NCI-H446 treated with DMSO at 0.1 percent for 48 hours (cell line): ENCODE measurements around the gene NPBWR2.
"Not testable (repeated sequence)": the region's sequence is repeated elsewhere in the genome, so short reads cannot be mapped to it uniquely, and the experiment has no call there.

Experiments used
- DNase-seq: peaks from one replicate; lab custom pipeline; 2025; lab: John Stamatoyannopoulos, UW

NPBWR2 gene

DNA sequence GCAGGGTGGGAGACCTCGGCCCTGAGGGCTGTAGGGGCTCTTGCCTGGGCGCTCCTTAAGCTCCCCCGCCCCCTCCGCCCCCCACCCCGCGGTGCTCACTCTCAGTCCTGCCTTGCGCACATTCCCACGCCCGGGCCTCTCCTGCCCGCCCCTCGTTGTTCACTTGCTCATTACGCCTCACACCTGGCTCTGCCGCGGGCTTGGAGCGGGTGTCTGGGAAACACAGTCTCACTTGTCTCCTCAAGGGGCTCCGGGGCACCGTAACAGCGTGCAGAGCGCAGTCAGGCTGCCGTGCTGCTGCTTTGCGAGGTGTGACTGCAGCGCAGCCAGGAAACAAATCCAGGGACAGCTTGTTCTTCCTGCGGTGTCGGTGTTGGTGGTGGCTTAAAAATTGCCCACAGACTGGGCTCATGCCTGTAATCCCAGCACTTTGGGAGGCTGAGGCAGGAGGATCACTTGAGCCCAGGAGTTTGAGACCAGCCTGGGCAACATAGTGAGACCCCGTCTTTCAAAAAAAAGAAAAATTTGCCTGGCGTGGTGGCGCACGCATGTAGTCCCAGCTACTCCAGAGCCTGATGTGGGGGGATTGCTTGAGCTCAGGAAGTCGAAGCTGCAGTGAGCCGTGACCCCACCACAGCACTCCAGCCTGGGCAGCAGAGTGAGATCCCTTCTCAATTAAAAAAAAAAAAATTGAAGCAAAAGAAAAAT lies 4.6 kb downstream of the NPBWR2 start:
- no peak for DNase-seq

DNA sequence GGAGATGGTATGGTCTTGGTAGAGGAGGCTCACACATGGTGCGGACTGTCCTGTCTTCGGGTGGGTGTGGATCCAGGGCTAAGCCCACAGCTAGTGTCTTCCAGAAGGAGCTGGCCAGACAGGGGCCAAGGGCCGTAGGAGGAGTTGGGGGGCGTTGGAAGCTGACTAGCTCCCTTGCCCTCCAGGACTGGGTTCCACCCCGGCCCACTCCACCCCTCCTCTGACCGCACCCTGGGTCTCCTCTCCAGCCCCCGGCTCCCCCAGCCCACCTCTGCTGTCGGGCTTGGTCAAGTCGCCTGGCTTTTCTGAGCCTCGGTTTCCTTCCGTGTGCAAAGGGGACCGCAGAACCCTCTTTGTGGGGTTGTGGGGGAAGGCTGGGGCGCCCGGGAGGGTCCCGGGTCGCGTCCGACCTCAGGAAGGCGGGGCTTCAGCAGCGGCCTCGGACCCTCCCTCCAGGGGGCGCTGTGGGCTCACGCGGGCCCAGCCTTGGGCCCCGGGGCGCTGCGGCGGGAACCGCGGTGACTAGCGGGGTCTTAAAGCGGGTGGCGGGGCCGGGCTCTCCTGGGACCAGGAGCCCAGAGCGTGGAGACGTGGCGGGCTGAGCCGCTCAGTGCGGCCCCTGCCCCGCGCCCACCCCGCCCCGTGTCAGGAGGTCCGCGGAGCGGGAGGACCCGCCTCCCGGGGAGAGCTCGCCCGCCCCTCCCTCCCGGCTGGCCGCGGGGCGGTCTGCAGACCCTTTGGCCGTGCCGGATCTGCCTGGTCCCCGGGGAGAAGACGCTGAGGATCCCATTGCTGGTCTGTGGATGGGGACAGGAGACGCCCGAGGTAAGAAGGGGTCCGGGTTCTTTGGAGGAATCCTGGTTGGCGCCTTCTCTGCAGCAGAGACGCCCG lies 5.4 kb downstream of the NPBWR2 start:
- DNase-seq, result no peak

DNA sequence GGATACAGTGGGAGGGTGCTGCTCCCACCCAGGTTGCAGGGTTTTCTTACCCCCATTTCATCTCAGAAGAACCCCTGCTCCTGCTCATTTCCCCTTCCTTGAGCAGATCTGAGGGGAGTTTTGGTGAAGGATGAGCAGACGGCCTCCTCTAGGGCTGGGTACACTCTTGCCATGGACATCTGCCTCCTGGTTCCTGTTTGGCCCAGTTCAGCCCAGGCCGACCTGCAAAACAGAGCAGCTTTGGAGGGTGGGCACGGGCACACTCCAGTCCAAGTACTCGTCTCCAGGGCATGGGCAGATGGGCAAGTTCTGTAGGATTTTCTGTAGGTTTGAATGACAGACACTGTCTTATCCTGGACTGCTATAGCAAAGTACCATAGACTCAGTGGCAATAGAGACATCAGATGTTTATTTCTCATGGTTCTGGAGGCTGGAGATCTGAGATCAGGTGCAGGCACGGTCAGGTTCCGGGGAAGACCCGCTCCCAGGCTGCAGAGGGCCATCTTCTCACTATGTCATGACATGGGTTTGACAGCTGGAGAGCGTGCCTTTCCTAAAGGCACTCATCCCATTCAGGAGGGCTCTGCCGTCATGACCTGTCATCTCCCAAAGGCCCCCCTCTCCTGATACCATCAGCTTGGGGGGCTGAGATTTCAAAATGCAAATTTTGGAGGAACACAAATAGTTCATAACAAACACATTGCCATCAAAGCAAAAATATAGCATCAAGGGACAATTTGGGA lies 6.2 kb downstream of the NPBWR2 start:
- no peak for DNase-seq

DNA sequence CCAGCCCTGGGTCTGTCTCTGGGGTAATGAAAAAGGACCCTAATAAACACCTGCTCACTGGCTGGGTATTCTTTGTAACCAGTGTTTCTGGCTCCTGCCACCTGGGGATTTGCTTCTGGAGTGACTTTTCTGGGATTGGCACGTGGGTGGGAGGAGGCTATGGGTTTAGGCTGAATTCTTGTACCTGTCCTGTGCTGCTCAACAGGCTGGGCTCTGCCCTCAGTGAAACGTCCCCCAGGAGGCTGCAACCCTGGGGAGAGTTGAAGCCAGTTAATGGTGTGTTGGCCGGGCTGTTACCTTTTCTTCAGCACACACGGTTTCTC lies 6.8 kb downstream of the NPBWR2 start:
- DNase-seq, result no peak

DNA sequence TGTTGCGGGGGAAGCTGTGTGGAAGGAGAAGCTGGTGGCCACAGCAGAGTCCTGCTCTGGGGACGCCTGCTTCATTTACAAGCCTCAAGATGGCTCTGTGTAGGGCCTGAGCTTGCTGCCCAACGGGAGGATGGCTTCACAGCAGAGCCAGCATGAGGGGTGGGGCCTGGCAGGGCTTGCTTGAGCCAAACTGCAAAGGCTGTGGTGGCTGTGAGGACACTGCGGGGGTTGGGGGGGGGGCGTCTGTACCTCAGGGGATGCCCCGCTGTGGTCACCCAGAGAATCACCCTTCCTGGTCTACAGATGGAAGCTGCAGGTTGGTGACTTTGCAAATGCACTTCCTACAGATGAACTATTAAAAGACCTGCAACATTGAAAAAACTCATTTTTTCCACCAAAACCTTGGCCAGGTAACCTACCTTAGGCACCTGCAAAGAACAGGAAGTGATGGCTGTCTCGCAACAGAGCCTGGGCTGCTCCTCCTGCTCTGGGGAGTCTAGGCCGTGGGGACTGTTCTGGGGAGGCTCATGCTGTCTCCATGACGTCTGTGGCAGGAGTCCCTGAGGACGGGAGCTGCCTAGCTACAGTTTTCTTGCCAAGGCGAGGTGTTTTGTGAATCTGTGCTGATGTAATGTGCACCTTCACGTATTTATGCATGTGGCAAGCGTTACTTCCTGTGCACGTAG lies 7.3 kb downstream of the NPBWR2 start:
- DNase-seq, result no peak

DNA sequence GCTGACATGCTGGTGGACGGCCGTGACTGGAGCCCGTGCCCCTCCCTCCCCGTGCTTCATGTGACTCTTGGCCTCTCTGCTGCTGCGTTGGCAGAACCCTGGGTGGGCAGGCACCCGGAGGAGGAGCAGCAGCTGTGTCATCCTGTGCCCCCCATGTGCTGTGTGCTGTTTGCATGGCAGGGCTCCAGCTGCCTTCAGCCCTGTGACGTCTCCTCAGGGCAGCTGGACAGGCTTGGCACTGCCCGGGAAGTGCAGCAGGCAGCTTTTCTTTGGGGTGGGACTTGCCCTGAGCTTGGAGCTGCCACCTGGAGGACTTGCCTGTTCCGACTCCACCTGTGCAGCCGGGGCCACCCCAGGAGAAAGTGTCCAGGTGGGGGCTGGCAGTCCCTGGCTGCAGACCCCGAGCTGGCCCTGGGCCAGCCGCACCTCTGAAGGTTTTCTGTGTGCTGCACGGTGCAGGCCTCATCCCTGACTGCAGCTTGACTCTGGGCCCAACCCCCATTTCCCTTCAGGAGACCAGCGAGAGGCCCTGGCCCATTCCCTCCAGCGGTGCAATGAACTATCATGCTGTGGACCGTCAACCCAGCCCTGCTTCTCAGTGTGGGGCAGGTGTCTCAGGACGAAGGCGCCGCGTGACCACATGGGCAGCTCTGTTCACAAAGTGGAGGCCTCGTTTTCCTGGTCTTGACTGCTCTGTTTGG lies 8.1 kb downstream of the NPBWR2 start:
- DNase-seq, result peak; percentile 44

DNA sequence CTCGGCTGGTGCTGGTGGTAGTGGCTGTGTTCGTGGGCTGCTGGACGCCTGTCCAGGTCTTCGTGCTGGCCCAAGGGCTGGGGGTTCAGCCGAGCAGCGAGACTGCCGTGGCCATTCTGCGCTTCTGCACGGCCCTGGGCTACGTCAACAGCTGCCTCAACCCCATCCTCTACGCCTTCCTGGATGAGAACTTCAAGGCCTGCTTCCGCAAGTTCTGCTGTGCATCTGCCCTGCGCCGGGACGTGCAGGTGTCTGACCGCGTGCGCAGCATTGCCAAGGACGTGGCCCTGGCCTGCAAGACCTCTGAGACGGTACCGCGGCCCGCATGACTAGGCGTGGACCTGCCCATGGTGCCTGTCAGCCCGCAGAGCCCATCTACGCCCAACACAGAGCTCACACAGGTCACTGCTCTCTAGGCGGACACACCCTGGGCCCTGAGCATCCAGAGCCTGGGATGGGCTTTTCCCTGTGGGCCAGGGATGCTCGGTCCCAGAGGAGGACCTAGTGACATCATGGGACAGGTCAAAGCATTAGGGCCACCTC lies 8.8 kb downstream of the NPBWR2 start:
- DNase-seq, result no peak

DNA sequence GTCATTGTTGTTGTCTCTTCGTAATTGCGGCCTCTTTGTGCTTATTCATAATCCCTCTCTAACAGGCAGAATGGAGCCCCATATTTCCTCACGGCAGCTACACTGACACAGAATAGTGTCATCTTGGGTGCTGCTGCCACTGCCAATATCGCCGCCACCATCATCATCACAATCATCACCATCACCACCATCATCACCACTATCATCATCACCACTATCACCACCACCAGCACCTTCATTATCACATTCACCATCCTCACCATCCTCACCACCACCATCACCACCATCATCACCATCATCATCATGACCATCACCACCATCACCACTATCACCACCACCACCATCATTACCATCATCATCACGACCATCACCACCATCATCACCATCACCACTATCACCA lies 10.8 kb downstream of the NPBWR2 start:
- DNase-seq, result no peak

DNA sequence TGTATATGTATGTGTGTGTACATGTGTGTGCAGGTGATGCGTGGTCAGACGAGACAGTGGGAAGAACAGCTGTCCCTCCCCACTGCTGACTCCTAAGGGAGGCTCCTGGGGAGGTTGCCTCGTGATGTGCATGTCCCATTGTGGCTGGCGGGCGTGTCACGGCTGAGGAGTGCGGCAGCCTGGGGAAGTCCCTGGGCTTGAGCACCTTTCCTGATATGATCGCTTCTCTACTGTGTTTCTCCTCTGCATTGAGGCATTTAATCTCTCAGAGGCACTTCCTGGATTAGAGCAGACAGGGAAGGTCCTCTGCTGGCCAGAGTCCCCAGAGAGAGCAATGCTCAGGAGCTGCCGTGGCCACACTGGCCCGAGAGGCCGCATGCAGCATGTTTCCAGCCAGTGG lies 11.4 kb downstream of the NPBWR2 start:
- no peak for DNase-seq

DNA sequence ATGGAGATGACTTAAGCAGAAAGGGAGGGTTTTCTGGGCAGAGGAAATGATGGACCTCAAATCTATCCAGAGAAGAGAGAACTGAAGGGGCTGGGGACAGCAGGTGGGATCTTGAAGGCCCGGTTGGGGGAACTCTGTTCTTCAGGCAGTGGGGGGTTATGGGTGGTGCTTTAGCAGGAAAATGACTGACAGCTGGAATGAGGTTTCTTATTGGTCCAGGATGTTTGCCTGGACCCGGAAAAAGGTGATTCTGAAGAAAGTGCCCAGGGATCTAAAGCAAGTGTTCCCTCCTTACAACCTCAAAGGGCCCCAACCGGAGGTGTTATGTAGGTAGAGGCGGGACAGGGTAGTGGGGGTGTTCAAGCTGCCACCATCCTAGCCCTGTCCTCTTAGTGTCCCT lies 11.9 kb downstream of the NPBWR2 start:
- no peak for DNase-seq

DNA sequence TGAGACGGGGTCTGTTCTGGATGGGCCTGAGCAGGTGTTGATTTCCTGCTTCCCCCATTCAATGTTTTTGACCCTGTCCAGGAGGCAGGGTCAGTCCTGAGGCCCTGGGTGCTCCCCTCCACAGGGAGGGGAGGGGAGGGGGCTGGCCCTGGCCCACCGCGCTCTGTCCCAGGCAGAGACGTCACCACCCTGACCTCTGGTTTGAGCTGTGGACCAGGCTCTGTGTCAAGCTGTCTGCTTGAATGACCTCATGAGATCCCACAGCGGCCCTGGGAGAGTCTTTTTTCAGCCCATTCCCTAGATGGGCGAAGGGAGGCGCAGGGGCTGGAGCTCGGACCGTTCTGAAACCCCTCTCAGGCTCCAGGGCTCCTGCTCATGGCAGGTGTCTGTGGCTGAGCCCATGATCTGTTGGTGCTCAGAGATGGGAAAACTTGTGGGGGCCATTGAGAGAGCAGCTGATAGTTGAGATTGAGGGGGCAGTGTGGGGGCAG lies 14.3 kb downstream of the NPBWR2 start:
- DNase-seq, result no peak

DNA sequence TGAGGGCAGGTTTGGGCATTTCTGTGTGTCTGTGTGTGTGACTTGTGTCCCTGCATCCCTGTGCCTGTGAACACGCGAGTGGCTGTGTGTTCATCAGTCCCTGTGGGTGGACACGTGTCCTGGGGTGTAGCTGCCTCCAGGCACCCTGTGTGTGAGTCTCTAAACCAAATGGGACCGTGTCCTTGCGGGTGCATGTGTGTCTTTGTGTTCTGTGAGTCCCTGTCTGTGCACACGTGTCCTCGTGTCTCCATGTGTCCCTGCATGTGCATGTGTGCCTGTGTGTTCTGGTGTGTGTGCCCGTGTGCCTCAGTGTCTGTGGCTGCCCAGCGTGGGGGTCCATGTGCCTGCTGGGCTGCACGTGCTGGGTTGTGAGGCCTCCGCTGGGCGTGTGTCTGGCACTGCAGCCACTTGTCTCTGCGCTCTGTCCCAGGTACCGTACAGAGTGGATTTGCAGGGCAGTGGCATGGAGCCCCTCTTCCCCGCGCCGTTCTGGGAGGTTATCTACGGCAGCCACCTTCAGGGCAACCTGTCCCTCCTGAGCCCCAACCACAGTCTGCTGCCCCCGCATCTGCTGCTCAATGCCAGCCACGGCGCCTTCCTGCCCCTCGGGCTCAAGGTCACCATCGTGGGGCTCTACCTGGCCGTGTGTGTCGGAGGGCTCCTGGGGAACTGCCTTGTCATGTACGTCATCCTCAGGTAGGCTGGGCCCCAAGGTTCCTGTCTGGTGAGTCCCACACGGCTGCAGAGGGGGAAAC lies 14.9 kb downstream of the NPBWR2 start:
- no peak for DNase-seq

DNA sequence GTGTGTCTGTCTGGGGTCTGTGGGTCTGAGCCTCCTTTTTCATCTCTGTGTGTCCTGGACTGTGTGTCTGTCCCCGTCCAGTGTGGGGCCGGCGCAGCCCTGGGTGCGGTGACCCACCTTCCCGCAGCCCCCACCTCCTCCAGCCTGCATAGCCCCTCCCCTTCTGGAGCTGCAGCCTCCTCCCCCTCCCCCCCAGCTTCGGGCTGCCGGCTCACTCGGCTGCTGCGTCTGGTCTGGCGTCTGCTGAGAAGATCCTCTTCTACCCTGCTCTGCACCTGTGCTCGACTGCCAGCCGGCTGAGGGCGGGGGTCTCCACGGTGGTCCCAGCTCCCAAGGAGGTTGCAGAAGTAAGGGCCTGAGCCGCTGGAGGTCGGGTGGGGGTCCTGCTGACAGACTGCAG lies 15.6 kb downstream of the NPBWR2 start:
- DNase-seq, result no peak

DNA sequence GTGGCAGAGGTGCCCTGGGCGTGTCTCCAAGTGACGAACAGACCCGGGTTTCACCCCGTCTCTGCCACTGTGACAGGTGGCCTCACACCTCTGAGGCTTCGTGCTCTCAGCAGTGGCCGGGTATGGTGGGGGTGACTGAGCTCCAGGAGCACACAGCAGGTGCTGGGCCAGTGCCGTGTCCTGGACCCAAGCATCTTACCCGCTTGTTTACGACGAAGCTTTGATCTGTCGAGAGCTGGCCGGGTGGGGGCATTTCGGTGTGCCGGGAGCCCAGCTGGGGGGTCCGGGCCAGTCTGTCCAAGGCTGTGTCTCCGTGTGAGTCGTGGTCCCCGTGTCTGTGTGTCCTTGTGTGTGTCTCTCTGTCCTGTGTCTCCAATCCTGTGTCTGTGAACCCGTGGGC lies 16.0 kb downstream of the NPBWR2 start:
- DNase-seq, result no peak

DNA sequence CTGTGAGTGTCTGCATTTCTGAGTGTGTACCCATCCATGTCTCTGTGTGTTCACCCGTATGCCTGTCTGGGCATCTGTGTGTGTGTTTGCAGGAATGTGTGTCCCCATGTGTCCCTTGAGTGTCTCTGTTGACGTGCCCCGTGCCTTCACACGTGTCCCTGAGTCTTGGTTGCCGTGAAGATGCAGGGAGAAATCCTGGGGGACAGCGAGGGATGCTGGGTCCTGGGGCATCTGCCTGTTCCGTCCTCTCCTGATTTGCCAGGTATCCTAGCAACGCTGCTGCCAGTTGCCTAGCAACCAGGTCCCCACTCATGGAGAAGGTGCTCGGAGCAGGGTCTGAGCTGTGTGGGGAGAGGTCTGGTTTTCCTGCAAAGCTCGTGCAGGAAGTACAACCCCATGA lies 17.2 kb downstream of the NPBWR2 start:
- DNase-seq, result peak; percentile 17

DNA sequence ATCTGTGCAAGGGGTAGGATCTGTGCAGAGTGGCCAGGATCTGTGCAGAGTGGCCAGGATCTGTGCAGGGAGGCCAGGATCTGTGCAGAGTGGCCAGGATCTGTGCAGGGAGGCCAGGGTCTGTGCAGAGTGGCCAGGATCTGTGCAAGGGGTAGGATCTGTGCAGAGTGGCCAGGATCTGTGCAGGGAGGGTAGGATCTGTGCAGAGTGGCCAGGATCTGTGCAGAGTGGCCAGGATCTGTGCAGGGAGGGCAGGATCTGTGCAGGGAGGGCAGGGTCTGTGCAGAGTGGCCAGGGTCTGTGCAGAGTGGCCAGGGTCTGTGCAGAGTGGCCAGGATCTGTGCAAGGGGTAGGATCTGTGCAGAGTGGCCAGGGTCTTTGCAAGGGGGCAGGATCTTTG lies 18.8 kb downstream of the NPBWR2 start:
- DNase-seq, result not testable (repeated sequence)

DNA sequence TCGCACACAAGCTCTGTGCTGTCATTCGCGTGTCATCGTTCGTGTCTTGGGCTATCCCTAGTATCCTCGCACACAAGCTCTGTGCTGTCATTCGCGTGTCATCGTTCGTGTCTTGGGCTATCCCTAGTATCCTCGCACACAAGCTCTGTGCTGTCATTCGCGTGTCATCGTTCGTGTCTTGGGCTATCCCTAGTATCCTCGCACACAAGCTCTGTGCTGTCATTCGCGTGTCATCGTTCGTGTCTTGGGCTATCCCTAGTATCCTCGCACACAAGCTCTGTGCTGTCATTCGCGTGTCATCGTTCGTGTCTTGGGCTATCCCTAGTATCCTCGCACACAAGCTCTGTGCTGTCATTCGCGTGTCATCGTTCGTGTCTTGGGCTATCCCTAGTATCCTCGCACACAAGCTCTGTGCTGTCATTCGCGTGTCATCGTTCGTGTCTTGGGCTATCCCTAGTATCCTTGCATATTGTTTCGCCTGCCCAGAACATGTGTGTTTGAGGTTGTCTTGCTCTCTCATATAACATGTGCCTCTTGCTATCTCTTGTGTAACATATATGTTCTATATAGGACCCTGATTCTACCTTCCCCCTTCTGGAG lies 20.0 kb downstream of the NPBWR2 start:
- DNase-seq, result not testable (repeated sequence)

DNA sequence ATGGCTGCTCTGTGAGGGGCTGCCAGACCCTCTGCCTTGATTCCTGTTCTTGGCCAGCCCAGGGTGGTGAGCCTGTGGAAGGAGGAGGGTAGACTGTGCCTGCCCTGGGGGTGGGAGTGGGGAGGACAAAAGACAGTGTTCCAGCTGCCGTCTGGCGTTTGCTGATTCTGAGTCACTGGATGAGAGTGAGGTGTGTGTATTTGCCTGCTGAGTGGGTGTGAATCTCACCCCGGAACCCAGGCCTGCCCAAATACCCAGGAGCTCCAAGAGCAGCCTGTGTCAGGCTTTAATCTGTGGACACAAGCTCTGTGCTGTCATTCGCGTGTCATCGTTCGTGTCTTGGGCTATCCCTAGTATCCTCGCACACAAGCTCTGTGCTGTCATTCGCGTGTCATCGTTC lies 20.6 kb downstream of the NPBWR2 start:
- DNase-seq, result no peak

DNA sequence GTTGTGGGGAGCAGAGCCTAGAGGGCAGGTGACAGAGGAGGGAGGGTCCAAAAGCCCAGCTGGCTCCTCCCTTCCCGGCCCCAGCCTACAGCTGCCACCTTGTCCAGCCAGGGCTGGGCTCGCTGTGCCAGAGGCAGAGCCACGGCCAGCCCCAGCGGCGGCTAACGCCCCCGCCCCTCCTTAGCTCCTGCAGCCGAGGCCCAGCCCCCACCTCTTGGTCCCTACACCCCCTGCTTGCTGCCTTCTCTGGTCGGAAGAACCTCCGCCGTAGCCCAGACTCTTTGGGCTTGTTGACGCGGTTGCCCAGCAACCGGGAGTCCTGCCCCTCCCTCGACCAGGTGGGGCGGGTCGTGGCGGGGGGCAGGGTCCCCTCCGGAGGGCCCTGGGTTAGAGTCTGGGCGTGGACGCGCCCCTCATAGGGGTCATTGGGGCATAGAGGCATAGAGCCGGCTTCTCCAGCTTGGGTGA lies 22.6 kb downstream of the NPBWR2 start:
- no peak for DNase-seq
